Breast epithelium (tissue), 3 donors: ENCODE measurements around the gene GOLT1A.
"Not testable (repeated sequence)": the region's sequence is repeated elsewhere in the genome, so short reads cannot be mapped to it uniquely, and the experiment has no call there.

Source experiments
- CTCF ChIP-seq, 3 donors: fragments of 450-650 bp; IDR thresholded peaks; one replicate each; pipeline ENCODE4 v1.5.1; 2016 to 2017; ENCODE audit warnings: antibody characterized with exemption in 3 of 3, mild to moderate bottlenecking in 3 of 3, moderate library complexity in 3 of 3
- POLR2A ChIP-seq: fragments of 450-650 bp; IDR thresholded peaks from one replicate; pipeline ENCODE4 v1.6.1; 2016; ENCODE audit warnings: antibody characterized with exemption, mild to moderate bottlenecking, moderate library complexity

- TF ChIP-seq POLR2A; CTCF (IDR thresholded peaks at IDR 0.05): not testable (repeated sequence)
Measured at GRCh38 chr1:204238520-204238919, 24.7 kb upstream of the GOLT1A start.
